ENCODE results near the gene CMYA5.

The CMYA5 gene

GRCh38 chr5:79792463-79792862 is 102.8 kb downstream of the CMYA5 start:
- Histone ChIP-seq H3K27ac (no peak overlapping the region), H3K36me3 (no peaks in the 10 kb centered on the region), H3K9me3 (no peaks in the 10 kb centered on the region), H3K27me3 (no peaks in the 10 kb centered on the region), H3K4me3 (ENCODE audit: low read depth in 1 of 2, low read length in 1 of 2) (no peak overlapping the region), H3K4me1 (ENCODE audit: control insufficient read depth in 1 of 2, insufficient read depth in 1 of 2, low read depth in 1 of 2, low read length in 1 of 2) (no peaks in the 10 kb centered on the region)
- TF ChIP-seq, protein P1, sequence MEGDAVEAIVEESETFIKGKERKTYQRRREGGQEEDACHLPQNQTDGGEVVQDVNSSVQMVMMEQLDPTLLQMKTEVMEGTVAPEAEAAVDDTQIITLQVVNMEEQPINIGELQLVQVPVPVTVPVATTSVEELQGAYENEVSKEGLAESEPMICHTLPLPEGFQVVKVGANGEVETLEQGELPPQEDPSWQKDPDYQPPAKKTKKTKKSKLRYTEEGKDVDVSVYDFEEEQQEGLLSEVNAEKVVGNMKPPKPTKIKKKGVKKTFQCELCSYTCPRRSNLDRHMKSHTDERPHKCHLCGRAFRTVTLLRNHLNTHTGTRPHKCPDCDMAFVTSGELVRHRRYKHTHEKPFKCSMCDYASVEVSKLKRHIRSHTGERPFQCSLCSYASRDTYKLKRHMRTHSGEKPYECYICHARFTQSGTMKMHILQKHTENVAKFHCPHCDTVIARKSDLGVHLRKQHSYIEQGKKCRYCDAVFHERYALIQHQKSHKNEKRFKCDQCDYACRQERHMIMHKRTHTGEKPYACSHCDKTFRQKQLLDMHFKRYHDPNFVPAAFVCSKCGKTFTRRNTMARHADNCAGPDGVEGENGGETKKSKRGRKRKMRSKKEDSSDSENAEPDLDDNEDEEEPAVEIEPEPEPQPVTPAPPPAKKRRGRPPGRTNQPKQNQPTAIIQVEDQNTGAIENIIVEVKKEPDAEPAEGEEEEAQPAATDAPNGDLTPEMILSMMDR (IDR thresholded peaks at IDR 0.05), result no peak

GRCh38 chr5:79793304-79793703 is 103.7 kb downstream of the CMYA5 start:
- no peaks in the 10 kb centered on the region for H3K27me3 ChIP-seq
- H3K27ac ChIP-seq, result no peak overlapping the region
- TF ChIP-seq, protein P1 (IDR thresholded peaks at IDR 0.05), result no peak
- no peaks in the 10 kb centered on the region for H3K36me3 ChIP-seq
- no peaks in the 10 kb centered on the region for H3K9me3 ChIP-seq
- H3K4me1 ChIP-seq (ENCODE audit: control insufficient read depth in 1 of 2, insufficient read depth in 1 of 2, low read depth in 1 of 2, low read length in 1 of 2), result no peaks in the 10 kb centered on the region
- H3K4me3 ChIP-seq (ENCODE audit: low read depth in 1 of 2, low read length in 1 of 2), result no peak overlapping the region

- H3K27ac ChIP-seq, result no peak overlapping the region
- no peak overlapping the region for H3K4me3 ChIP-seq (ENCODE audit: low read depth in 1 of 2, low read length in 1 of 2)
- H3K27me3 ChIP-seq, result no peaks in the 10 kb centered on the region
- H3K36me3 ChIP-seq, result no peaks in the 10 kb centered on the region
- TF ChIP-seq, protein P1 (IDR thresholded peaks at IDR 0.05), result no peak
- H3K9me3 ChIP-seq, result no peaks in the 10 kb centered on the region
- no peaks in the 10 kb centered on the region for H3K4me1 ChIP-seq (ENCODE audit: control insufficient read depth in 1 of 2, insufficient read depth in 1 of 2, low read depth in 1 of 2, low read length in 1 of 2)
Observed at GRCh38 chr5:79793722-79794121, 104.1 kb downstream of the CMYA5 start.

- no peaks in the 10 kb centered on the region for H3K9me3 ChIP-seq
- no peaks in the 10 kb centered on the region for H3K36me3 ChIP-seq
- no peaks in the 10 kb centered on the region for H3K27me3 ChIP-seq
- TF ChIP-seq, protein P1 (IDR thresholded peaks at IDR 0.05), result no peak
- H3K4me1 ChIP-seq (ENCODE audit: control insufficient read depth in 1 of 2, insufficient read depth in 1 of 2, low read depth in 1 of 2, low read length in 1 of 2), result no peaks in the 10 kb centered on the region
- no peak overlapping the region for H3K27ac ChIP-seq
- H3K4me3 ChIP-seq (ENCODE audit: low read depth in 1 of 2, low read length in 1 of 2), result no peak overlapping the region
Observed at GRCh38 chr5:79794347-79794746, 104.7 kb downstream of the CMYA5 start.

DNA sequence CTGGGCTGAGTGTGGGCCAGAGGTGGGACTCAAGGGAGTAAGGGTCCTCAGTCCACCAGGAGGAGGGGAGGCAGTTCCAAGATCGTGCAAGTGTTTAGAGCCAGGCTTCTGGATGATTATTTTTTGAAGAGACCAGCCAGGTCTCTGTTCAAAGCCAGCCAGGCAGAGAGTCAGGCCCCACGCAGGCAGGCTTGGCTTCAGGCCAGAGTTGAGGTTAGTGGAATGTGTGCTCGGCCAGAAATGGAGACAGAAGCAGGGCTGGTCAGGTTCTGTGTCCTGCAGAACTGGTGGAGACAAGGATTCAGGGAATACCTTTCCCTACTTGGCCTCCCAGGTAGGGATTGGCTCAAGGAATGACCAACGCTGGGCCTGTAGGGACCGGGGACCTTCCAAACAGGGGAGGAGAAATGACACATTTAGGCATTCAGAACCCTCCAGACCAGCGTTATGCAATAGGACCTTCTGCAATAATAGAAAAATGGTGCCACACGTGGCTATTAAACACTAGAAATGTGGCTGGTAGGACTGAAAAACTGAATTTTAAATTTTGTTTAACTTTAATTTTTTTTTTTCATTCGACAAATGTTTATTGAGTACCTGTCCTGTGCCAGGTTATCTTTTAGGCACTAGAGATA is 106.2 kb downstream of the CMYA5 start:
- H3K4me1 ChIP-seq (ENCODE audit: control insufficient read depth in 1 of 2, insufficient read depth in 1 of 2, low read depth in 1 of 2, low read length in 1 of 2), result peaks cover 2 to 3% of the 10 kb centered on the region in 2 experiments
- TF ChIP-seq, protein P1 (IDR thresholded peaks at IDR 0.05), result no peak
- no peaks in the 10 kb centered on the region for H3K36me3 ChIP-seq

More for the DNA sequence above, 106.2 kb downstream of the CMYA5 start:
- Histone ChIP-seq H3K4me3 (ENCODE audit: low read depth in 1 of 2, low read length in 1 of 2) (no peak overlapping the region), H3K9me3 (no peaks in the 10 kb centered on the region), H3K27me3 (no peaks in the 10 kb centered on the region), H3K27ac (no peak overlapping the region)

All from neutrophil (primary cell).